Measurements from ENCODE around the gene PRICKLE1. TPM values are rescaled to one million over a fixed set of nuclear protein-coding genes. Genes with fewer than 3 reads are reported as not detected.

PRICKLE1 gene
- total and polyA plus RNA-seq, 2 donors (not counting 3 experiments of a cell fraction or from before 2014, with no cell fraction given): 34.3 to 86.0 TPM

GRCh38 chr12:42570076-42570475 is 19.5 kb downstream of the PRICKLE1 start:
- H3K27ac ChIP-seq (ENCODE audit: insufficient read depth, low read depth, low read length): no peak overlapping the region
- no peak overlapping the region for H3K4me2 ChIP-seq (ENCODE audit: insufficient read depth, low read length)
- dilution Hi-C loops (cut with MboI; ENCODE audit: extremely low pct_ligation_motif_present, low sequenced_read_pairs): no loop called here
- H4K20me1 ChIP-seq (replicated peaks; ENCODE audit: control insufficient read depth, extremely low read depth, insufficient read depth, low read length): peaks cover 4% of the 10 kb centered on the region
- intact Hi-C loops (cut with micrococcal nuclease): loop anchor here (10.0 kb wide), 2 partner anchors 195 to 335 kb away; partner anchors contain the start of gene YAF2
- ChIA-PET POLR2A (no interaction called here), CTCF (interaction anchor here (1.0 to 2.5 kb wide), 9 partner anchors 8 to 769 kb away, joined by 3 to 53 read pairs (median 8); no protein-coding TSS in a partner anchor)
- H3K4me1 ChIP-seq (ENCODE audit: control insufficient read depth, extremely low read depth, insufficient read depth, low read length): peaks cover 37% of the 10 kb centered on the region
- no peak overlapping the region for H3K9ac ChIP-seq (replicated peaks; ENCODE audit: extremely low read depth, insufficient read depth, low read length)
- TF ChIP-seq MAX (IDR thresholded peaks at IDR 0.05; ENCODE audit: insufficient read depth, insufficient read length) (no peak), POLR2A (IDR thresholded peaks at IDR 0.05; ENCODE audit: low read depth, low read length) (no peak), JUN (IDR thresholded peaks at IDR 0.05; ENCODE audit: borderline replicate concordance, insufficient read depth, insufficient read length, low read depth) (no peak), FOS (IDR thresholded peaks at IDR 0.05; ENCODE audit: borderline replicate concordance, insufficient read depth, low read length) (no peak), EZH2 (IDR thresholded peaks at IDR 0.05; ENCODE audit: borderline replicate concordance, low read depth, low read length, severe bottlenecking) (no peak), GATA2 (IDR thresholded peaks at IDR 0.05; ENCODE audit: insufficient read depth, insufficient read length, low read depth, low read length) (no peak), CTCF (IDR thresholded peaks at IDR 0.05; ENCODE audit: extremely low read depth in 1 of 2, insufficient read depth in 1 of 2, low read depth in 1 of 2, low read length in 2 of 2) (no peak), MYC (IDR thresholded peaks at IDR 0.05; ENCODE audit: low read depth, low read length) (no peak), POLR2AphosphoS5 (IDR thresholded peaks at IDR 0.05; ENCODE audit: insufficient read depth, low read depth, low read length) (no peak)
- peaks cover 78% of the 10 kb centered on the region for H3K79me2 ChIP-seq (ENCODE audit: control insufficient read depth, insufficient read depth, low read length)
- no TSS peak for BruUV-seq (replicated peaks)
- no peaks in the 10 kb centered on the region for H3K9me3 ChIP-seq (replicated peaks; ENCODE audit: control insufficient read depth, insufficient read depth, low read length)
- FAIRE-seq (no peak), DNase-seq (ENCODE audit: low read depth, low spot score) (no peak)
- peaks cover 2 to 5% of the 10 kb centered on the region in 2 experiments for H3K36me3 ChIP-seq (ENCODE audit: control insufficient read depth in 2 of 2, extremely low read depth in 1 of 2, insufficient read depth in 2 of 2, low read length in 2 of 2)
- H3K9me1 ChIP-seq (replicated peaks; ENCODE audit: control insufficient read depth, extremely low read depth, insufficient read depth, low read length): no peaks in the 10 kb centered on the region
- no peaks in the 10 kb centered on the region for H3K27me3 ChIP-seq (ENCODE audit: control insufficient read depth in 2 of 2, insufficient read depth in 2 of 2, low read length in 2 of 2)
- H2AFZ ChIP-seq (ENCODE audit: low read depth, low read length): no peak overlapping the region
- H3K4me3 ChIP-seq (replicated peaks in 1 of 3; ENCODE audit: insufficient read depth in 1 of 3, low read depth in 1 of 3, low read length in 3 of 3): no peak overlapping the region

Data from endothelial cell of umbilical vein (primary cell).